NCI-H2196 treated with DMSO at 0.1 percent for 48 hours (cell line): ENCODE data around the gene MAML3.

Experiments
- DNase-seq: peaks from one replicate; lab custom pipeline; 2025; ENCODE audit not compliant: unreplicated experiment; lab: John Stamatoyannopoulos, UW

Gene MAML3

GRCh38 chr4:140153718-140154571, at the start of gene MAML3:
TSS of gene MAML3 (minus strand) at chr4:140154184. CDS start at chr4:140153327, 857 bp downstream.
- peak; percentile 78 for DNase-seq

- no peak for DNase-seq
Observed at GRCh38 chr4:140198942-140199341, 45.0 kb upstream of the MAML3 start.

GRCh38 chr4:140195806-140196205, 41.8 kb upstream of the MAML3 start:
- DNase-seq = no peak

- no peak for DNase-seq
Observed at GRCh38 chr4:140189805-140190204, 35.8 kb upstream of the MAML3 start.

- no peak for DNase-seq
Observed at GRCh38 chr4:140188975-140189374, 35.0 kb upstream of the MAML3 start.

- no peak for DNase-seq
Observed at GRCh38 chr4:140187316-140187695, 33.3 kb upstream of the MAML3 start.

- no peak for DNase-seq
Observed at GRCh38 chr4:140186651-140187315, 32.8 kb upstream of the MAML3 start.

- no peak for DNase-seq
Observed at GRCh38 chr4:140186082-140186438, 32.1 kb upstream of the MAML3 start.

GRCh38 chr4:140185412-140186081, 31.6 kb upstream of the MAML3 start:
- no peak for DNase-seq

GRCh38 chr4:140183270-140183669, 29.3 kb upstream of the MAML3 start:
- no peak for DNase-seq

- no peak for DNase-seq
Observed at GRCh38 chr4:140180577-140180976, 26.6 kb upstream of the MAML3 start.

- no peak for DNase-seq
Observed at GRCh38 chr4:140176735-140177134, 22.8 kb upstream of the MAML3 start.

- no peak for DNase-seq
Observed at GRCh38 chr4:140174543-140174942, 20.6 kb upstream of the MAML3 start.

GRCh38 chr4:140172960-140173359, 19.0 kb upstream of the MAML3 start:
- no peak for DNase-seq

GRCh38 chr4:140170299-140170698, 16.3 kb upstream of the MAML3 start:
- no peak for DNase-seq

- DNase-seq = no peak
Observed at GRCh38 chr4:140168936-140169335, 15.0 kb upstream of the MAML3 start.

- DNase-seq = no peak
Observed at GRCh38 chr4:140168474-140168873, 14.5 kb upstream of the MAML3 start.

- no peak for DNase-seq
Observed at GRCh38 chr4:140163029-140163810, 9.2 kb upstream of the MAML3 start.

GRCh38 chr4:140162596-140162995, 8.6 kb upstream of the MAML3 start:
- no peak for DNase-seq

GRCh38 chr4:140158365-140159030, 4.5 kb upstream of the MAML3 start:
- DNase-seq = peak; percentile 44

- DNase-seq = no peak
Observed at GRCh38 chr4:140157341-140157740, 3.4 kb upstream of the MAML3 start.
